Measurements from ENCODE around the gene GOLGA2.

- TF ChIP-seq POLR2A (IDR thresholded peaks at IDR 0.05) (no peak), CTCF (IDR thresholded peaks at IDR 0.05) (no peak)
These were observed 66.7 kb downstream of the GOLGA2 start for GRCh38 chr9:128208946-128209669.
